Stimulated activated CD4-positive, alpha-beta T cell treated with anti-CD3 and anti-CD28 coated beads, Interleukin-4, amount 100 ng/mL, for 1 hour (primary cell): Measurements from ENCODE around the gene OSBPL7.

Experiments
- DNase-seq: peaks from one replicate; pipeline ENCODE4 v3.0.0-alpha.2; 2020

OSBPL7 gene

DNA sequence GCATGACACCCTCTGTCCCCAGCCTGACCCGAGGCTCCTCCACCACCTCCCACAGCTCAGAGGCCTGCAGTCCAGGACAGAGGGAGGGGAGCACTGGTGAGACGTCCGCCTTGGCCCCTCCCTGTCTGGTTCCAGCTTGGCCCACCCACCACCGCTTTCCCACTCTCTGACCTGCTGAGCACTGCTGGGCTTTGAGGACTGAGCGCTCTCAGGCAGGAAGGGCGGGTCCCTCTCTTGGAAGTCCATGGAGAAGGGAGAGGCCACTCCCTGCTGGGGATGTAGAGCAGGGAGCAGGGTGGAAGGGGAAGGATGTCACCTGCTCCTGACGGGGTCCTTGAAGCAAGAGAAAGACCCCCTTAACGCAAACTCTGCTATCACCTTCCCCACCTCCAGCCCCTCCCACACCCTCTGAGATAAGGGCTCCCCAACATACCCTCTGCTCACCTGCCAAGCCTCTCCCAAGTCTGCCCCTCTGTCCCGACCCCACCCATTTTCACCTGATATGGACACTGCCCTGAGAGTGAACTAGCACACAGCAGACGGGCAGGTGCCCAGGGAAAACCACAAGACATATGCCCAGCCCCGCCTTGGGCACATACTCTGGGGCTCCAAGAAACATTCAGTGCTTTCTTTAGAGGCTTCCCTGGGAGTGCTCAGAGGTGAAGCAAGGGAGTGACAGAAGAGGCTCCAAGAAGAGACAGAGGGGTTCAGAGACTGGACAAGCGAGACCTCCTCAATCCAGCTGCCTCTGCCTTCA lies 1.4 kb downstream of the OSBPL7 start:
- no peak for DNase-seq

DNA sequence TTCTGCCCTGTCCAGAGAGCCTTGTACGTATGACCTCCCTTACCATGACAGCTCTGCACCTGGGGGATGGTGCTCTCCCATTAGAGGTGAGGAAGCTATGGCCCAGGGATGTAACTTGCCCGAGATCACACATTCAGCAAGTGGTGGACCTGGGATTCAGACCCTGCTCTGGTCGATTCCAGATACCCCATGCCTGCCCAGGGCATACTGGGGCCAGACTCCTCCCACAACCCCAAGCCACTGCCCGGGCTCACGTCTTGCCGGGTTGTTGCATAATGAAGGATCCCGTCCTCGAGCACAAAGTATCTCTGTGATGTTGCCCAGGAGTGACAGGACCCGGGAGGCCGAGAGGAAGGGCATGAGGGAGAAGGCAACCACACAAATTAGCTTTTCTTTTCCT lies 2.1 kb downstream of the OSBPL7 start:
- DNase-seq, result no peak

DNA sequence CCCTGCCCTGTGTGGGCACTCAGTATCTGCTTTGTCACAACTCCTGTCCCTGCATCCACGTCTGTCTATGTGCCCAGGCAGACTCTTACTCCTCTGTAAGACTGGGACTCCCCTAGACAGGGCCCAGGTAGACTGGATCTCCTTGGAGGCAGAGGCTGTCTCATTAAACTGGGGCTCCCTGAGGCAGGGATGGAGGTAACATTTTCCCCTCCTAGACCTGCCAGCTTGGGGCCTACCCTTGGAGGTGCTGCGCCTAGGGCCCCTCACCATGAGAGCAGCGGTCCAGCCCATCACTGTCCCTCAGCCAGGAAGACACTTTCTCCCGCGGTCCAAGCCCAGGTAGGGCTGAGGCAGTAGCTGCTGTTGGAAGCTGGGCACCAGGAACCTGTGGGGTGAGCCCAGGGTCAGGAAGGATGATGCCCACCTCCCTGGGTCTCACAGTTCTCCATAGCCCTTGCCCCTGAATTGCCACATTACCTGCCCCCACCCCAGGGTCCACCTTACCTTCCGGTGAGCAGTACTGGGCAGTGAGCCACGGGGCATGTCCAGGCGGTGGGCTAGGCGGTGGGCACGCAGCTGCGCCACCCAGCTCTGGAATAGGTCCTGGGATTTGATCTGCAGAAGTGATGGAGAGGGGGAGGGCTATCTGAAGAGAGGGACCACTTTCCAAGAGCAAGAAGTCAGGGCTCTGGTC lies 3.4 kb downstream of the OSBPL7 start:
- DNase-seq, result no peak

DNA sequence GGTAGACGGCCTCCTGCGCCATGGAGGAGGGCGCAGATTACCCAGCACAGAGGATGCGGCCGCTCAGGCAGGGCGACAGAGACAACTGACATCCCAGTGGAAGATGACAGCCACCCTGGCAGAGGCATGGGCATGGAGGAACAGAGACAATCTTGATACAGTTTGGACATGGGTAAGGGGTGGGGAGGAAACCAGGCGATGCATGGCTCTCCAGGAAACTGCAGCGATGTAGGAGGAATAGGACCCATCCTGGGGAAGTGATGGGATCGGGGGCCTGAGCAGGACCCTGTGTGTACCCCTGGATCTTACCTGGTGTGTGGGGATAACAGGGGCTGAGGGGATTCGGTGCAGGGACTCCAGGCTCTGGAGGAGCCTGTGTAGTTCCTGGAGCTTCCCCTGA lies 4.6 kb downstream of the OSBPL7 start:
- DNase-seq, result no peak

DNA sequence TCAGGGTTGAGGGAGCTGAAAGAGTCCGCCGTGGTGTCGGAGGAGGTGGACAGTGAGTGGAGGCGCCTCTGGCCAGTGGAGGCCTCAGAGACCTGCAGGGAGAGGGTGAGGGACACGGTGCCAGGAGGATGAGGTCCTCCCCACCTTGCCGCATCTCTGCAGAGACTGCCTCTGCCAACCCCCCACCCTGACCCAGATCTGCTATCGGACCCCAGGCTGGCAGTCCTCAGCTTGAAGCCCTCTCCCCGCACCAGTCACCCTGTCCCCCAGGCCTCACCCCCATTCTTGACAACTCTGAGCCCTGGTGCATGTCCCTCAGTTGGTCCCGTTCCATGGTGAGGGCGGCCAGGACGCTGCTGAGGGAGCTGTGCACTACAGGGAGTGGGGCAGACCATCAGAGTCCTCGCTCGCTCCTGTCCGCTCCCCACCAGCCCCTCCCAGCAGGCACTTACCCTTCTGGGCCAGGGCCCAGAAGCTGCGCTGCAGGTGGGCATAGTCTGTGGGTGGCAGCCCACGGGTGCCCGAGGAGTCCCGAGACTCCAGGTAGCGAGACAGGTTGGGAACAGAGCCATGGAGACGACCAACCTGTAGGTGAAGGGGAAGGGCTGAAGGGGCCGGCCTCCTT lies 5.4 kb downstream of the OSBPL7 start:
- no peak for DNase-seq

DNA sequence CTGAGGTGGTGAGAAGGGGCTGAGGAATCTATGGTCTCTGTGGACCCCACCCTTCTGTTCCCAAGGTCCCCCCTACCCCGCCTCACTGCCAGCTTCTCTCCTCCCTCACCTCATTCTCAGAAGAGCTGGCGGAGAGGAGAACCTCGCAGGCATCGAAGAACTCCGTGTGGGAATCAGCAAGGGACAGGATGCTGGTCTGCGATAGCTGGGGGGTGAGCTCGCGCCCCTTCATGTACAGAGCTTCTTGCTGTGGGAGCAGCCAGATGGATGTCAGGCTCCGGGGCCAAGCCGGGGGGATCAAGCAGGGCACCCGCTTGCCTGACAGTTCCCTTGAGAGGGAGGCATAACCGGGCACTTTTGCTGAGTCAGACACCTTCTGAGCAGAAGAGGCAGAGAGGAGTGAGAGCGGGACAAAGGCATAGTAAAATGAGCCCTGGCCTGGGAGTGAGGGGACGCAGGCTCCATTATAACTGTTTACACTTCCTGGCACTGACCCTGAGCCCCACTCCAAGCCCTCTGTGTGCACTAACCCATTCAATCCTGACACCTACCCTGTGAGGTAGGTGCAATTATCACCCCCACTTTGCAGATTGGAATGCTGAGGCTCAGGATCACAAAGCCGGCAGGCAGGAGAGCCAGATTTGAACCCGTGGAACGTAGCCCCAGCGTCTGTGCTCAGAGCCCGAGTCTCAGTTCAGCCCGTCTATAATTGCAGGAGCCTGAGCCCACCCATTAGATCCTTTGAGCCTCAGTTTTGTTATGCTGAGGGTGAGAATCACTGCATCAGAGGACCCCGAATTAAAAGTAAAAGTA lies 6.3 kb downstream of the OSBPL7 start:
- no peak for DNase-seq

DNA sequence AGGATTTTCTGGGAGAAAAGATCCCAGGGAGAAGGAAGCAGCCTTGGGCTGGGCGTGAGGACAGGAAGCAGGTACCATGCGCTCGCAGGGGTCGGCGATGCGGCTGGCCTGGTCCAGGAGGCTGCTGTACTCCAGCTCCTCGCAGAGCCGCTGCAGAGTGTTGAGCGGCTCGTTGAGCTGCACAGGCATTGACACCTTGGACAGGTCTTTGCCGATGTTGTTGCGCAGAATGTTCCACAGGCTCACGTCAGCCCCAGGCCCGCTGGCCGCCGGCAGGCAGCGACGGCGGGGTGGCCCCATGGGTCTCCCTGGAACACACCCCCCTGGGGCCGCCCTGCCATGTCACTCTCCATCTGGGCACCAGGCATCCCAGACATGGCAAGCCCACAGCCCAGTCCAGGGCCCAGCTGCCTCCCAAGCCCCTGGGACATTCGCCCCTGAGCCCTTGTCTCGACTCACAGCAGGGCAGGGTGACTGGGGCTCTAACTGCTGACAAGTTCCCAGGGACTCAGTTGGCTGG lies 8.0 kb downstream of the OSBPL7 start:
- DNase-seq, result no peak

DNA sequence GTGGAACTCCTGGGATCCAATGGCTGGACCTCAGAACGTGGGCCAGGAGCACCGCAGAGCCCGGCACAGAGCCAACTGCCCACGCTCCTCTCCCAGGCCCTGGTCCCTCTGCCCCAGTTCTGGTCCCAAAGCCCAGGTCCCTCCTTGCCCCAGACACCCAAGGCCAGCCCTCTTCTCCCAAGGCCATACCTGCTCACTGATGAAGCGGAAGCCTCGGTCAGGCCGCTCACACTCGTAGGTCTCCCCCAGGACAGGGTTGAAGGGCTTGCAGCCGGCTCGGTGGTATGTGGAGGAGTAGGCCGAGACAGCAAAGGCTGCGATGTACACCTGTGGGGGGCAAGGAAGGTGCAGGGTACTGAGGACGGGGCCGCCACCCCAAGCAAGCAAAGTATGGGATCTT lies 8.5 kb downstream of the OSBPL7 start:
- DNase-seq, result no peak

DNA sequence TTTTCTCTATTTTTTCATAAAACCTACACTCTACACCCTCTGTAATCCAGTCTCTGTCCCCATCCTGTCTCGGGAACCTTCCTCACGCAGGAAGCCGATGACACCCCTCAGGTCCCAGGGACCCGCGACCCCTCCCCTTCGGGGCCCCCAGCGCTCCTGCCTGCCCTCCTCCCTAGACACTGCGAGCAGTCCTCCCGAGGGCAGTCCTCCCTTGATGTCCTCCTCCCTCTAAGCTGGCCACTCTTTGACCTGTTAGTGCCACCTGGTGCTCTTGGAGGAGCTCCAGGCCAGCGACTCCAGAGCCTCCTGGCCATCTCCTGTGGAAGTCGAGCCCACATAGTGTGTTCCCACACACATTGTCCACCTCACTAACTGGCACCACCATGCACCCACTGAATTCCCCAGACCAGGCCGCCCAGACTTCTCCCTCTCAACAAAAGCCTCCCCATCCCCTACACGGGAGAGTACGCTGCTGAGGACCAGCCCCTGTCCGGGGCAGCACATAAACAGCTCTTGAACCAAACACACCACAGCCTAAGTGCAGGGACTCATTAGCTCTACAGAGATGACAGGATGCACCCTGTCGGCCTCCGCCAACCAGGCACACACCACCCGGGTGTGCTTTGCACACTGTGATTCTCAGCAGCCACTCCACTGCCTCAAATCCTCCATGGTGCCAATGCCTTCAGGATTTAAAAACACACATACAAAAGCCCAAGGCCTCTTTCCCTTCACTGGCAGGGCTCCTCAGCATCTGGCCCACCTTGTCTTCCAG lies 9.3 kb downstream of the OSBPL7 start:
- DNase-seq, result no peak

DNA sequence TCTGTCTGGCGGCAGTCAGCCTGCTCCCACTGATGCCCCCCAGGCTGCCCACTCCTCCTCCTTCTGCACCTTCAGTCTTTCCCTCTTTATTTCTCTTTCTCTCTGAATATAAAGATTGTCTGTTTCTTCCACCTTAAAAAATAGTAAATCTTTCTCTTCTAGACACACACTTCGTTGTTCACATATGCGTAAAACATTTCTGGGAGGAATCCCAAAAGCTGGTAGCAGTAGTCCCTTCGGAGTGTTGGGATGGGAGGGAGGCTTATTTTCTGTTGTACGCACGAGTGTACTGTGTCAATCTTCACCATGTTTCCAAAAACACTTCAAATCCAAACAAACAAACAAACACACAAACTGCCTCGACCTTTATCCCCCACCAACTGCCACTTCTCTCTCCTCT lies 9.9 kb downstream of the OSBPL7 start:
- DNase-seq, result no peak

DNA sequence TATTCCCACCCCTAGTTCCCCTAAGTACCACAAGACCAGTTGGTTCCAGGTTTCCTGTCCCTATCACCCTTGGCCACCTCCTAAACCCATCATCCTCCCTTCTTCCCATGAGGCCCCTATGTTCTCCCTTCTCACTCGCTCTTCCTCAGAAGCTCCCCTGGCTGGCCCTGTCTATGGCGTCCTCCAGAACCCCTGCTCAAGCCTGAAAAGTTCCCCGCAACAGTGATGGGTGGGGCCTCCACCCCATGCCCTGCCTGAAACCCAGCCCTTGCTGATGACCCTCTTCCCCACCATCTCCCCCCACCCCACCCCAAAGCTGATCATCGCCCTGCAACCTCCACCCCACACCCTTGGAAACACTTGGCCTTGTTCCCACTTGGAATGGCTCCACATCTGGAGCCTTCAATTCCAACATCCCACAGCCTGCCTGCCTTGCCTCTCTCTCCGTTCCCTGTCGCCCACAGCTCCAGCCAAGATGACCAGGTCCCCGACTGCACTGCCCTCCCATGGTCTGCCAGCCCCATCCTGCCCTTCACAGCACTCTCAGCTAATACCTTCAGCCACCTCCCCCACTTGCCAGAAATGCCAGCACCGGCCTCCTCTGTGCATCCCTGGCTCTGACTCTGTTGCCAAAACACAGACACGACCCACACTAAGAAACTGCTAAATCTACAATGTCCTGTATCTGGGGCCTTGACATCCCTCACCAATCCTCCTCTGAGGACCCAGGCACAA lies 10.5 kb downstream of the OSBPL7 start:
- no peak for DNase-seq

DNA sequence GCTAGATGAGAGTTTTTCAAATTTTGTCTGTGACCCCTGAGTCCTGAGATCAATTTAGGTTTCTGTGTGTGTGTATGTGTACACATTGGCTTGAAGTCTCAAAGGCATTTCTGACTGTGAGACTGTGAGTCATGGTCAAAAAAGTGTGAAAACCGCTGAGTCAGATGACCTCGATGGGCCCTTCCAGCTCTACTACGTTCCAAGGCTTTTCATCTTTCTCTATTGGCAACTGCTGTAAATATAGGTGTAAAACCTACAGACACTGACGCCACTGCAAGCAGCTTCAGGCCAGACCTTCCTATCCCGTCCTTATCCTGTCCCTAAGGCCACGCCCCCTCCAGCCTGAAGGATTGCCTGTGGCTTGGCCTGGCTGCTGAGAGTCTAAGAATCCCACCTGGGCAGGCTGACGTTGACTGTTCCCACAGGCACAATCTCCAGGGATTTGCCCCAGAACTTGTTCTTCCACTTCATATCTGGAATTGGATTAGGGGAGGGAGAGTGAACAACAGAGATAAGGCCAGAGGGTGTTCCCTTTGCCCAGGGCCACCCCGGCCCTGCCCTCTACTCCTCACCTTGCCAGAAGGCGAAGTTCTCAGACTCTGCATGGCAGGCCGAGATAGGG lies 11.3 kb downstream of the OSBPL7 start:
- DNase-seq, result no peak

DNA sequence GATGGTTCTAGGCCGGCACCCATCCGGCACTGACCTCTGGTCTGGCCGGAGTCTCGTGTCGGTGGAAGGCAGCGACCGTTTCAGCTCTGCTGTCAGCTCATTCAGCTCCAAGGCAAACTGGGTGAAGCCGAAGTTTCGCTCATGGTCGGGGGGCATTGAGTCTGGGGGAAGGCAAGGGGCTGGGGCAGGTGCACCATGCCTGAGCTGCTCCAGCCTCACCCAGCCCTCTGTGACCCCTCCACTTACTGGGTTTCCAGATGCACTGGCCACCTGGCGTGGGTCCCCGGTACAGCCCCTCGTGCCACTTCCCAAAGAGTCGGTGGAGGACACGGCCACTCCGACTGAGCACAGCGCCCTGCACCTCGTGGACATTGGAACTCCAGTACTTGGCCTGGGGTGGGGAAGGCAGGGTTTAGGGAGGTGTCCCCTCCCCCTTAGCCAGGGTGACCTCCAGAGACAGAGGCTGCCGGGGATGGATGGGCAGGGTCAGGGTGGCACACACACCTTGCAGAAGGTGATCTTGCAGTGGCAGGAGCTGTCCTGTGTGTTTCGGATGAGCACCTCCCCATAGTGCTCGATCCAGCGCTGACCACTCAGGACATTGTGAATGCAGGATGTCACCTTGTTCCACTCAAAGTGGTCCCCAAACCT lies 12.6 kb downstream of the OSBPL7 start:
- no peak for DNase-seq

DNA sequence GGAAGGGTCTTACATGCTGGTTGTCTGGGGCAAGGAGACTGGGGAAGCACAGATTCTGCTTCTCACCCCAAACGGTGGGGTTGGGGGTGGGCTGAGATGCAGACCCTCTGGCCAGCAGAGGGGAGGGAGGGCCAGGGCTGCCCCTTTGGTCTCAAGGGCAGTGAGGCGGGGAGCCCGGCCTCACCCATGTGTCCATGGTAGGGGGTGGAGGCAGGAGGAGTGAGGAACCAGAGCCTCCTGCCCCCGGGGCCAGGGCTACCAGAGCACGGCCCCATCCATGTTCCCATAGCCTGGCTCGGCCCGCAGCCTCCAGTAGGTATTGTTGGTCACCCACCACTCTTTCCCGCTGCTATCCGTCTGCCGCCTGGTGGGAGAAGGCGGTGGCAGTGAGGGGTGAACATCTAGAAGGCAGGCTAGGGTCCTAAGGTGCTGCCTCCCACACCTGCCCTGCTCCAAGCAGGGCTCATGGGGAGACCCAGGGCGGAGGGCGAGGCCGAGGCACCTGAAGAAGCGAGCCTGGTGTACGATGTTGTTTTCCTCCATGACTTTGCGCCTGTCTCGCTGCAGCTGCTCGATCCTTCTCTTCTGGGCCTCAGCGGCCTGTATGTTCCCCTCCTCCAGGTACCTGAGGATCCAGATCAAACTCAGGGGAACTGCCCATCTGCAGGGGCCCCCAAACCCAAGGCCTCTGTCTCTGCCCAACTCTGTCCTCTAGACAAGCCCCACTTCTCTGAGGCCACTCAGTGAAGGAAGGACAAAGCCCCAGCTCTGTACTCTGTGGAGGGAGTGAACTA lies 13.4 kb downstream of the OSBPL7 start:
- no peak for DNase-seq

DNA sequence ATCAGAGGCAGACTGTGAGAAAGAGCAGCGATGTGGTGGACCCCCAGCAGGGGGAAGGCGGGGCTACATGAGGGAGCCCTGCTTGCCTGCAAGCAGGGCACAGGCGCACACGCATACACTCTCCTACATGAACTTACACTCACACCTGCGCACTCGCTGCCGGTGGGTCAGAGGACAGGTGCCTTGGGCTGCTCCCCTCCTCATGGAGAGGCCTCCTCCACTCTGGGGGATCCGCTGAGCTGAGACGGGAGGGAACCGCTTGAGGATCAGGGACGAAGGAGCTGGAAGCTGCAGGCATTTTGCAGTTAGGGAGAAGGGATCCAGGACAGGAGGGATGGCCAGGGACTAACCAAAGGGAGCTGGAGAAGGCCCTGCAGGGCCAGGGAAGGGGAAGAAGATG lies 14.2 kb downstream of the OSBPL7 start:
- no peak for DNase-seq

DNA sequence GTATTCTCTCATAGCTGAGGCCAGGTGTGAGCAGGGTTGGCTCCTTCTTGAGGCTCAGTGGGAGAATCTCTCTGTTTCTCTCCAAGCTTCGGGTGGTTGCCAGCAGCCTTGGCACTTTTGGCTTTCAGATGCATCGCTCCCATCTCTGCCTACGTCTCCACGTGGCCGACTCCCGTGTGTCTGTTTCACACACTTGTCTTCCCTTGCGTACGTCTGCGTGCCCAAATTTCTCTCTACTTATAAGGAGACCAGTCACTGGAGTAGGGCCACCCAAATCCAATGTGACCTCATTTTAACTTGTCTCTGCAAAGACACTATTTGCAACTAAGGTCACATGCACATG lies 14.7 kb downstream of the OSBPL7 start:
- DNase-seq, result no peak

DNA sequence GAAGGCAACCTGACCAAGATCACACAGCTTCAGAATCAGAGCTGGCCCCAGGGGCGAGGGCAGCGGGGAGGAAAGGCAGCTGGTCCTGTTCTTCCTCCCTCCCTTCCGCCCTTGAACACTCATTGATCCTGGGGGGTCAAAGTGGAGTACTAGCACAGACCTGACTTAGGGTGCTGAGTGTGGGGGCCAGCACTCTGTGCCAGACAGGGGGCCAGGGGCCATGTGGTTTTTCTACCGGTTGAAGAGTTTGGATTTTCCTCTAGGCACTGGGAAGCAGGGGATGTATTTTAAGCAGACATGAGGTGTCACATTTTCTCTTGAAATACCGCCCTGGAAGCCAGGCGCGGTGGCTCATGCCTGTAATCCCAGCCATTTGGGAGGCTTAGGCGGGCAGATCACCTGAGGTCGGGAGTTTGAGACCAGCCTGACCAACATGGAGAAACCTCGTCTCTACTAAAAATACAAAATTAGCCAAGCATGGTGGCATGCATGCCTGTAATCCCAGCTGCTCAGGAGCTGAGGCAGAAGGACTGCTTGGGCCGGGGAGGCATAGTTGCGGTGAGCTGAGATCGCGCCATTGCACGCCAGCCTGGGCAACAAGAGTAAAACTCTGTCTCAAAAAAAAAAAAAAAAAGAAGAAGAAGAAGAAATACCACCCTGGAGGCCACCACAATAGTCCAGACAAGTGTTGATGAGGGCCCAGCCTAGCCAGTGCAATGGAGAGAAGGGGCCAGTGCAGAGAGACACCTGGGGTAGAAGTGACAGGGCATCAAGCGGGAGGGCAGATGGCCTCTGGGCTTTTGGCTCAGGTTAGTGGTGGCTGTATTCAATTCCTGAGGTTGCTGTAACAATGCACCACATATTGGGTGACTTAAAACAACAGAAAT lies 15.3 kb downstream of the OSBPL7 start:
- no peak for DNase-seq

DNA sequence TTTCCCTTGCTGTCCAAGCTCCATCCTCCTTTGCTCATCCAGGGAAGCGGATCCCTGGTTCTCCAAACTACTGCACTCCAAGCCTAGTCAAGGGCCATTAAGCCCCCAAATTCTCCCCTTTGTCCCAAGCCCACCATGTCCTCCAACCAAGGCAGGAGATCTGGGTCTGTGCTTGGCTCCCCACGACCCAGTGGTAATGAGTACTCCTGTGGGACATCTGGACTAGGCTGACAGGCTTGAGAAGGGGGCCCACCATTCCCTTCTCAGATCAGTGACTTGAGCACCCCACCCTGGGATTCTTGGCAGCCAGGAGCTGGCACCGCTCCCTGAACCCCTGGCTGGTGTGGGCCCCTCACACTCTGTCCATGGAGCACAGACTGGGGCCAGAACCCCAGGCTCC lies 17.1 kb downstream of the OSBPL7 start:
- DNase-seq, result no peak

DNA sequence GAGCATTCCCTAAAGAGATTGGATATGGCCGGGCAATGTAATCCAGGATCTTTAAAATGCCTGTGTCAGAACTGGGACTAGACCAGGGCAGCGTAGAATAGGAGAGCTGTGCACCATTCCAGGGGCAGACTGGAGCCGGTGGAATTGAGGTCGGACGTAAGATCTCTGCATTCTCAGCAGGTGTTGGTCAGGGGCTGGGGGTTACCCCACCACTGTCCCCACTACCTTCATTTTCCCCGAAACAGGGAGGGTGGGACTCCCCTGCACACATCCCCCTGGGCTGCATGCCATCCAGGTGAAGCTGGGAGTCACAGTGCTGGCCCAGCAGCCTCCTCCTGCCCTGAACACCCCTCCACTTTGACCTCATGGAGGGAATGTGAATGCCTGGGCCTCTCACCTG lies 17.8 kb downstream of the OSBPL7 start:
- DNase-seq, result no peak
